A673 (cell line): Measurements from ENCODE around the gene ARFRP1.

Experiments used
- CTCF ChIP-seq: fragments of 300-800, 200-600 bp; sonication (generic); conservative IDR thresholded peaks from 2 replicates; pipeline ENCODE4 v1.5.1; 2017; ENCODE audit warnings: low read depth, mild to moderate bottlenecking, antibody characterized with exemption, low read length, moderate library complexity, mixed read lengths
- EZH2 ChIP-seq: fragments of 200-600 bp; sonication (generic); IDR thresholded peaks from 2 replicates; pipeline ENCODE4 v1.6.1; 2017; ENCODE audit warnings: borderline replicate concordance, low read depth, mild to moderate bottlenecking, mixed read lengths, antibody characterized with exemption, low read length; ENCODE audit not compliant: poor library complexity, severe bottlenecking

GRCh38 chr20:63695424-63696305 is 12.1 kb downstream of the ARFRP1 start:
- TF ChIP-seq CTCF (no peak), EZH2 (no peak)
